GM12873 (cell line): ENCODE measurements around the gene DFFB.

ENCODE experiments used
- TF ChIP-seq, protein P1 (sequence below): IDR thresholded peaks from 2 replicates; pipeline ENCODE4 v1.5.1; 2012; ENCODE audit warnings: low read depth, mild to moderate bottlenecking, moderate library complexity, low read length, control low read depth; ENCODE audit not compliant: insufficient read depth; ENCODE audit errors: missing control alignments

The DFFB gene

GRCh38 chr1:3891329-3891865, 34.1 kb downstream of the DFFB start:
- TF ChIP-seq, protein P1, sequence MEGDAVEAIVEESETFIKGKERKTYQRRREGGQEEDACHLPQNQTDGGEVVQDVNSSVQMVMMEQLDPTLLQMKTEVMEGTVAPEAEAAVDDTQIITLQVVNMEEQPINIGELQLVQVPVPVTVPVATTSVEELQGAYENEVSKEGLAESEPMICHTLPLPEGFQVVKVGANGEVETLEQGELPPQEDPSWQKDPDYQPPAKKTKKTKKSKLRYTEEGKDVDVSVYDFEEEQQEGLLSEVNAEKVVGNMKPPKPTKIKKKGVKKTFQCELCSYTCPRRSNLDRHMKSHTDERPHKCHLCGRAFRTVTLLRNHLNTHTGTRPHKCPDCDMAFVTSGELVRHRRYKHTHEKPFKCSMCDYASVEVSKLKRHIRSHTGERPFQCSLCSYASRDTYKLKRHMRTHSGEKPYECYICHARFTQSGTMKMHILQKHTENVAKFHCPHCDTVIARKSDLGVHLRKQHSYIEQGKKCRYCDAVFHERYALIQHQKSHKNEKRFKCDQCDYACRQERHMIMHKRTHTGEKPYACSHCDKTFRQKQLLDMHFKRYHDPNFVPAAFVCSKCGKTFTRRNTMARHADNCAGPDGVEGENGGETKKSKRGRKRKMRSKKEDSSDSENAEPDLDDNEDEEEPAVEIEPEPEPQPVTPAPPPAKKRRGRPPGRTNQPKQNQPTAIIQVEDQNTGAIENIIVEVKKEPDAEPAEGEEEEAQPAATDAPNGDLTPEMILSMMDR: no peak

GRCh38 chr1:3892748-3893147, 35.5 kb downstream of the DFFB start:
- TF ChIP-seq, protein P1: no peak

DNA sequence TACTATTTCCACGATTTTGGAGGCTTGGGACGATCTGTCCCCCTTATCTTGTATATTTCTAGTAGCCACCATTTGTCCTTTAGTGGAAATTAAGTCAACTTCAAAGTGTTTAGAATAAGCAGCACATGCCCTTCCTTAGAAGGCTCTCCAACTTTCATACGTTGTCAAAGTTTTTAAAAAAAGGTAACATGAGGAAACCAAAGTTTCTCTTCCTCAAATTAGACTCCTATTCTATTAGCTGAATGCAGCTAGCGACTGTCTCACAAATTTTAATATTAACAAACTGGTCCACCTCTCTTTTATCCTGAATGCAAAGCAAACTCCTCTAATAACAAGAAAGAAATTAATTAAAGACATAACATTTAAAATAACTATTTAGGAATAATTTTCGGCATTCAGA, 35.9 kb downstream of the DFFB start:
- TF ChIP-seq, protein P1: no peak

DNA sequence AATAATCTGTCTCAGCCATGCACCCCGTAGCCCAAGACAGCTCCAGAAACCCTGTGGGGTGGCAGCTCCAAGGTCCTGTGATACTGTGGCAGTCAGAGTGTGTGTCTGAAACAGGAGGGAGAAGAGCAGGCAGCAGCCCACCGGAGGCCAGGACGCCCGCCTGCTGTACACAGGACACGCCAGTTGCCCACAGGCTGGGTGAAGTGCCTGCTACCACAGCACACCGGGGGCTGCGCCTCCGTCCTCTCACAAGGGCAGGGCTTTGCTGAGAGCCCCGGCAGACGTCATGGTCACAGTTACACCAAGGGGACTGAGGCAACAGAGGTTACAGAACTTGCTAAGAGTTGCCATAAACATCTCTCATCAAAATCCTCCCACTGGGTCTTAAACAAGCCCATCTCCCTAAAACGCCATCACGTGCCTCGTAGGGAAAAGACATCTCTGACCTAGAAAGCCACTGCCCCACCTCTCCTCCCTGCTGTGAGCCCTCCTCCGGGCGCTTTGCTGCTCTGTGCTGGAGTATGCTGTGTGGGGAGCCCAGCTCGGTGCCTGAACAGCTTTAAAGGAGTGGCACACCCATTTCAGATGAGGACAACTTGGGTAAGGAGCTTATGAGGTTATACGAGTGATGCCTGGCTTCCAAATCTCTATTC, 37.5 kb downstream of the DFFB start:
- TF ChIP-seq, protein P1: no peak

GRCh38 chr1:3895279-3895950, 38.1 kb downstream of the DFFB start:
- TF ChIP-seq, protein P1: no peak

DNA sequence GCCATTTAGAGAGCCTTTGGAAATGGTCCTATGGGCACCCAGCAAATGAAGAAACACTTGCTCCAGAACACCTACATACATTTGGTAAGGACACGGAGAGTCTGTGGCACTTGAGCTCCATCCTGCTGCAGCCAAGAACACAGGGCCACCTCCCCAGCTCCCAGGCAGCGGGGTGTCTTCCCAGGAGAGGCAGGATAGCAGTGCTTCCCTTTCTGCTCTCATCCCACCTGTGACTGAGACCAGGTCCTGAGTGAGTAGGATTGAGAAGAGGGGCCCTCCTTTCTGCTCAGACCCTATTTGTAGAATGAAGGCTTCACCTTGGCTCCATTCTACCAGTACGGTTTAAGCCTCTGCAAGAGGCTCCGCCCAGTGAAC, 38.7 kb downstream of the DFFB start:
- TF ChIP-seq, protein P1: no peak

DNA sequence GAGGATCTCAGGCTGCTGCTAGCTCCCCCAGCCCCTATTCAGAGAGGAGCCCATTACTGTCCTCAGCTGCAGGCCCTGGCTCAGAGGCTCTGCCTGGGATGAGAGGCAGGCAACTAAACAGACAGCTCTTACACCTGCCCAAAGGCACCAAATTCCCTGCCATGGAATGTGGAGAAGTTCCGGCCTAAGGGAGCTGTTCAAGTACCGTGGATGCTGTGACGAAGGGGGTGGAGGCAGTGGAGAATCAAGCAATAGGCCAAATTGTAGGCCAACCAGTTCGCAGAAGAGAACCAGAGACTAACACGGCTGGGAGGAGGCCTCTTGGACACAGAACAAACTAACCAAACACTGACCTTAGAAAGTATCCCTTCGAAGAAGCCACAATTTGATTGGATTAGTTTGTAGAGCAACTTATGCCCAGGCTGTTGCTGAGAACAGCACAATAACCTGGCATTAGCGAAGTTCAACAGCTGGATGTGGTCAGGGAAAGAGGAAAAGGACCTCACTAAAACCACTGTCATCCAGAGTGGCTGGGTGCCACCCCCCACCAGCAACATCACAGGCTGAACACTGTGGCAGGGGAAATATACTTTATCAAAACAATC, 39.2 kb downstream of the DFFB start:
- TF ChIP-seq, protein P1: no peak
